UCSD-AML1 (cell line): ENCODE measurements around the gene RTP3.
"Not testable (repeated sequence)": the region's sequence is repeated elsewhere in the genome, so short reads cannot be mapped to it uniquely, and the experiment has no call there.

Experiments used
- DNase-seq: peaks from one replicate; lab custom pipeline; 2025; ENCODE audit not compliant: unreplicated experiment; lab: John Stamatoyannopoulos, UW

Gene RTP3

DNA sequence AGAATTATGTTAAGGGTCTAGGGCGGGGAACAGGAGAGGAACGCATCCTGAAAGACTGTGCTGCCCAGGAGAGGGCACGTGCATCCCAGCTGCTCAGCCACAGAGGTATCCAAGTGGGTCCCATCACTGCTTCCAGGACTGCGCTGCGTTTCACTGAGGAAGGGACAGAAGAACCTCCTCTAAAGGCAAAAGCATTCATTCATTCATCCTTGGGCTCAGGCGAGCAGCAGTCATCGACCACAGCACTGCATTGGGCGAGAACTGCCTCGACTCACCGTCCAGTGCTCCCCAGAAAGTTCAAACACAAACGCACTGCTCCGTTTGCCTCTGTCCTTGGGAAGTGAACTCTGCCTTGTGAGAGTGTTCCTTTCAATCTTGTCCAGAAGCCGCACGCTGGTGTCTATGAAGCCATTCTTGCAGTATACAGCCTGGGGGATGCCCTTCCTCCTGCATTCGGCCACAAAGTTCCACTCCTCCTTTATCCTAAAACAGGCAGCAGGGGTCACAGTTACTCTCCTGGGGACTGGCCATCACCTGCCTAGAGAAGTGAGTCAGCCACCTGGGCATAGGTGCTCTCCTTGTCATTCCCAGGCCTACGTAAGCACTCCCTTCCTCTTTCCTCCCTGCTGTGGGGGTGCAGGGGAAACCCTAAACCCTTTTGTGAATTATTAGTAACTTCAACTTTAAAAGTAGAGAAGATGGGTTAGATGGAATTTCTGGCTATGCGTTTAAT is 47.2 kb downstream of the RTP3 start:
- DNase-seq: no peak

DNA sequence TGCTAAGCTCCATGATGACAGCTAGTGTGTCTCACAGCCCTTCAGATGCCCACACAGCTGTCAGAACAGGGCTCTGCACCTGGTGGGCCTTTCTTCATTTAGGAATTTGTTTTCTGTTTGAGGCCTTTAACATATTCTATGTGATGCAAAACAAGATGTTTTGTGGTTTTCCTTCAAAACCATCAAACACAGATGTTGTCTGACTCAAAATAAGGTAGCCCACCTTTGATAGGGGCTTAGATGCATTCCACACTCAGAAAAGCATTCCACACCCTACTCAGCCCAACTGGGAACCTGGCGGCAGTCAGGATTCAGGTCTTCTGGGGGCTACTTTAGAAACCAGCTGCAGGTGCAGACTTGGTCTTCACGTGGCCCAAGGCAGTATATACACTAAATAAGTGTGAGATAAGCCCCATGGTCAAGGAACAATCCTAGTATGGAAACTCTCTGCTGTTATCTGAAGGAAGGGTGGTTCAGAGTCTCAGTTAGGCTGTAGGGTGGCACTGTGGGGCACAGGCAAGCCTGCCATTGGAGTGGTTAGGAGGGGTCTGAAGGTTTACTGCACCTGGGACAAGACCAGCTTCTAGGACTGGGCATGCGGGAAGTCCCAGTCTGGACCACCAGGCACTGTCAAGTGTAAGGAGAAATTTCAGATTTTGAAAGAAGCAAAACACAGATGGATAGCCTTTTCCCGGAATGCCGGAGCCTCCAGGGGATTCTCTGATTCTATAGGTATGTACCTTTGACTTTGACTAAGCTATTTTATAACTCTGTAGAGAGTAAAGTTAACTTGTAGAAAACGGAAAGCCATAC is 48.2 kb downstream of the RTP3 start:
- no peak for DNase-seq

DNA sequence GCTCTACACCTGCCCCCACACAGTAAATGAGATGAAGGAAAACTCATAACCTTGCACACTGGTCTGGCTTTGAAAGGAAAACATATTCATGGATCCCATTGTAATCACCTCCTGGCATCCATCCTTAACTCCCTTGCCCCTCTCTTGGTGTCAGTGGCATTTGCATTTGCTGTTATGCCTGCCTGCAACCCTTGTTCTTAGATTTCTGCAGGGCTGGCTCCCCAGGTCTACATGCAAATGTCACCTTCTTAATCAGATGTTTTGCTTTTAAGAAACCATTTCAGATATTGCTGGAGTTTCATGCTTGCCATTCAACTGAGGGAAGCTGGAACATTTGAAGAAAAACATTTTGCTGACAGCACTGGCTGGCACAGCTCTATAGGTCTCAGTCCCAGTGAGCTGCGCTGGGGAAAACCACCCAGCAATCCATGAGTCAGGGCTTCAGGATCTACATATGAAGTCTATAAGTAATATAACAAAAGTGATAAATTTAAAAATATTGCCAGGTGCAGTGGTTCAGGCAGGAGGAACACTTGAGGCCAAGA is 49.2 kb downstream of the RTP3 start:
- DNase-seq: no peak

DNA sequence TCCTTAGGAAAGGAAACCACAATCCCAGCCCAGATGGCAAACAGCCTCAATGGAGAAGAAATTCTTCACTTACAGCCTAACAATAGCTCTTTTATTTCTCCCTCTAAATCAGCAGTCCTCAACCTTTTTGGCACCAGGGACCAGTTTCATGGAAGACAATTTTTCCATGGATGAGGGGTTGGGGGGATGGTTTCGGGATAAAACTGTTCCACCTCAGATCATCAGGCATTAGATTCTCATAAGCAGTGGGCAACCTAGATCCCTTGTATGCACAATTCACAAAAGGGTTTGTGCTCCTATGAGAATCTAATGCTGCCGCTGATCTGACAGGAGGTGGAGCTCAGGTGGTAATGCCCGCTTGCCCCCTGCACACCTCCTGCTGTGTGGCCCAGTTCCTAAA is 50.8 kb downstream of the RTP3 start:
- not testable (repeated sequence) for DNase-seq

DNA sequence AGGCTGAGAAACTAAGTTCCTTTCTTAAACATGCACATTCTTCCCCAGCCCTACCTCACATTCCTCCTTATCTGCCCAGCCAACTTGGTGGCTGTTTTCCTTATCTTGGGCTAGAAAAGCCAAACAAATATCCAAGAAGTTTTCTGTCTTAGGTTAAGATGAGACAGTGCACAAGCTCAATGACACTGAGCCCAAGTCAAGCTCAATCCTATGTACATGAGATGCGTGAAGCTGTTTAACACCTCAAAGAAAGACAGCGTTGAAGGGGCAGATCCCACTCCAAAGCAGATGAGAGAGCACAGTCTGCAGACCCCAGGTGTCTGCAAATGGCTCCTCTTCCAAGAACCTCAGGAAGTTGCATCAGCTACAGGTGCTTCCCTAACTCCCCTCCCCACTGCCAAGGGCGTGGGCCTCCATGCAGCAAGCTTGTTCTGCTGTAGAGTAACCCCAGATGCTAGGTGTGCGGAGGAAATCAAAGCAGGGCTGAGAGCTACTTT is 51.7 kb downstream of the RTP3 start:
- DNase-seq: no peak

DNA sequence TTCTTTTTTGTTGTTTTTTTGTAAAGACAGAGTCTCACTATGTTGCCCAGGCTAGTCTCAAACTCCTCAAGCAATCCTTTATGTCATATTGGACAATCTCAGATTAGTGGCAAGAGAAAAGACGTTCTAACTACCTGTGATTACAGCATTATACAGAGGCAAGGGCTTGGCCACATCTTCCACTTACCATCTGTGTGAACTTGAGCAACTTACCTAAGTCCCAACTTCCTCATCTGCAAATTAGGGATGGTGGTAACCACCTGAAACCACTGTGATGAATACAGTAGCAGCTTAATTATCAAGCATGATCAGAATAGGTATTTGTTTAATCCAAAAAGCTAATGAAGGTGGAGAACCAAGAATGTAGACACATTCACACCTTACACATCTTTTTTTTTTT is 52.2 kb downstream of the RTP3 start:
- no peak for DNase-seq
